HL-60/S4 treated with phorbol 12-myristate 13-acetate at 8.2 ng/mL for 4 days and 3 days (cell line): ENCODE results near the gene RNF217.

Experiments
- in situ Hi-C: fragments of 300-500 bp; cut with MboI; formaldehyde crosslinking; loops from 2 replicates; pipeline ENCODE4 v1.15.0; 2022; ENCODE audit warnings: low sequenced_read_pairs

RNF217 gene

DNA sequence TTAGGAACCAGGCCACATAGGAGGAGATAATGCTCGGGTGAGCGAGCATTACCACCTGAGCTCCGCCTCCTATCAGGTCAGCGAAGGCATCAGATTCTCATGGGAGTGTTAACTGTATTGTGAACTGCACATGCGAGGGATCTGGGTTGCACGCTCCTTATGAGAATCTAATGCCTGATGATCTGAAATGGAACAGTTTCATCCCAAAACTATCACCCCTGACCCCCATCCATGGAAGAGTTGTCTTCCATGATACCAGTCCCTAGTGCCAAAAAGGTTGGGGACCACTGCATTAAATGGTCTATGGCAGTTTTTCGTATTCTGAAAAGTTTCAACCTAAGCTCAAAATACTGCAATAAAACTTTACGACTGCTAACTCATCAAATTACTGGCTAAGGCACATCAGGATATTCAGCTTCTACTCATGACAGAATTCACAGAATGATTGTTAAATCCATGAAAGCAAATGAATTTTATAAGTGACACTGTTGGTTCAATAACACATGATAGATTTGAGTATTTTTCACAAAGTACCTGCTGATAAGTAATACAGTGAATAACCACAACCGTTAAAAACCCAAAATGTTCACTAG lies 25.9 kb downstream of the RNF217 start:
- in situ Hi-C loops: no loop called here

DNA sequence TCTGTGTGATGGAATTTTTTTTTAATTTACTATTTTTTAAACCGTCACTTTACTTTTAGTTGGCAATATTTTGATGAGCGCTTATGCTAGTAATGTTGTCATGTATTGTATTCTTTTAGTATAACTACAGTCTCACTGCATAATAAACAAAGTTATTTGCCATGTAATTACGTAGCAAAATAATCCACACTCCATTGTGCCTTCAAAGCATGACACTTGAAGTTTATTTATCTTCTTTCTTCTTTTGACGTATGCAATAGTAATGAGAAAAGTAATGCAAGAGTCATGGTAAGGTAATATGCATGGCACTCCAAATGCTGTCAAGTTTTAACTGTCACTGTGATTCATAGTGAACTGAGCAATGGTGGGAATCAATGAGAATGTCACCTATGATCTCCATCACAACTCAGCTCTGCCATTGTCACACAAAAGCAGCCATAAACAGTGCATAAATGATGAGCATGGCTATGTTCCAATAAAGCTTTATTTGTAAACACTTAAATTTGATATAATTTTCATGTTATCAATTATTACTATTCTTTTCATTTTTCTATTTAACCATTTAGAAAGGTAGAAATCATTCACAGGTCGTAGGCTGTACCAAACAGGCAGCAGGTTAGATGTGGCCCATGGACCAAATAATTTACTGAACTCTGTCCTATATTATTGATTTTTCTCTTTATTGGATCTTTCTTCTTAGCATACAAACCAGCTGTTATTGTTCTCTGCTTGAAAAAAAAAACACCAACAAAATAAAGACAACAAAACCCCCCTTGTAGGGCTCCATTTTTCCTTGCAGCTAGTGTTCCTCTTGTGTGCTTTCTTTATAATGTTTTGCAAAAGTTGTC lies 27.1 kb downstream of the RNF217 start:
- in situ Hi-C loops: no loop called here

DNA sequence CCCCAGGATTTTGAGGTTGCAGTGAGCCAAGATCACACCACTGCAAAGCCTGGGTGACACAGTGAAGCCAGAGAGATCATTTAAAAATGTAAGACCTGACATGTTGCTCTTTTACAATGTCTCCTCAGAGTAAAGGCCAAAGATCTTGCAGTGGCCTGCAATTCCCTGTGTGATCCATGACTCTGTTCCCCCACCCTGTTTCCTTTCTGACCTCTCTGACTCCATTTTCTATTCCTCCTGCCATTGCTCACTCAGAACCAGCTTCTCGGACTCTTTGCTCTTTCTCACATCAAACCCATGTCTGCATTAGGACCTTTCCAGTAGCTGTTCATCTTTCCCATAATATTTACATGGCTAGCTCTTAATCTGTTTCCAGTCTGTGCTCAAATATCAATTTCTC lies 28.8 kb downstream of the RNF217 start:
- in situ Hi-C loops: no loop called here

GRCh38 chr6:124991764-124992295 lies 29.6 kb downstream of the RNF217 start:
- in situ Hi-C loops: no loop called here

DNA sequence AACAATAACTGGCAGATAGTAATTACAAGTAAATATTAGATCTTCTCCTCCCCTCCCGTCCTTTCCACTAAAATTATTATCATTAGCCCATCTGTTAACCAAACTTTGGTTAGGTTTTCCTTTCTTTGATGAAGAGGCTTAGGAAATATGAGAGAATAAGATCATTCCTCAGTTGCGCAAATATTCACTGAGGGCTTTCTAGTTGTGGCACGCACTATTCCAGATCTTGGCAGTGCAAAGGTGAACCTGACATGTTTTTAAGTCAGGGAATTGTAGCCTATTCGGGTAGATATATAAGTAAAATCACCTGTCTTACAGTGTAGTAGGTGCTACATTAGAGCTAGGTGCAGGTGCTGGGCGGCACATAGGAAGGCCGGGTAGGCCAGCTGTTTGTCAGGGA lies 31.1 kb downstream of the RNF217 start:
- in situ Hi-C loops: no loop called here

GRCh38 chr6:124994648-124995047 lies 32.4 kb downstream of the RNF217 start:
- in situ Hi-C loops: no loop called here

GRCh38 chr6:124995131-124995530 lies 32.9 kb downstream of the RNF217 start:
- in situ Hi-C loops: no loop called here

- in situ Hi-C loops: no loop called here
These were observed 33.5 kb downstream of the RNF217 start for GRCh38 chr6:124995645-124996325.

- in situ Hi-C loops: no loop called here
These were observed 34.2 kb downstream of the RNF217 start for GRCh38 chr6:124996411-124996810.

GRCh38 chr6:124997196-124997875 lies 35.1 kb downstream of the RNF217 start:
- in situ Hi-C loops: no loop called here

- in situ Hi-C loops: no loop called here
These were observed 37.0 kb downstream of the RNF217 start for GRCh38 chr6:124999105-124999764.

DNA sequence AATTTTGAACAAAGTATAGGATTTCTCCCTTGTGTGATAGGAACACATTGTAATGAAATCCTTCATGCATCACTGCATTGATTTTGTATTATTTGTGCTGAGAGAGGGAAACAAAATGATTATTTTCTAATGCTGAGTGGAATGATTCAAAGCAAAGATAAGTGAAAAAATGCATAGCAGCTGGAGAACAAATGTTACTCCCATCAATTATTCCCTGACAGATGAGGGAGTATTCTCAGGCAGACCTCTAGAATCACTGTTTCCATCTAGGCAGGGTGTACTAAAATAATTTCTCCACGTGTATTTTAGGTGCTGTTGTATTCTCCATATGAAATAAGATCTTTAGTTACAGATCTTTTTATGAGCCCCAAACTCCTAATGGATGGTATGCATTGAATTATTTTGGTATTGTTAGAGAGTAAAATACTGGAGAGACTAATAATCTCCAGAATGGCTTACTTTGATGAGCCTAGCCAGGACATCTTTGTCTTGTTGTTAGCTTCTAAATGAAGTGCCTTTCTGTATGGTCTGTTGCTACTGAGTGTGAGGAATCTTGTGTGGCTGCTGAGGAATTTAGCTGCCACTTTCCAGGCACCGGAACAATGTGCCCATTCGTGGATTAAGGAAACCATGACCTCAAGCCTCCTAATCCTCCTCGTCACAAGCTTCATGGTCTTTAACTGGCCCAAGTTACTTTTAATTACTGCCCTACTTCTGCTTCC lies 39.6 kb downstream of the RNF217 start:
- in situ Hi-C loops: no loop called here

- in situ Hi-C loops: no loop called here
These were observed 40.1 kb downstream of the RNF217 start for GRCh38 chr6:125002406-125002741.

- in situ Hi-C loops: no loop called here
These were observed 40.8 kb downstream of the RNF217 start for GRCh38 chr6:125003070-125003469.

DNA sequence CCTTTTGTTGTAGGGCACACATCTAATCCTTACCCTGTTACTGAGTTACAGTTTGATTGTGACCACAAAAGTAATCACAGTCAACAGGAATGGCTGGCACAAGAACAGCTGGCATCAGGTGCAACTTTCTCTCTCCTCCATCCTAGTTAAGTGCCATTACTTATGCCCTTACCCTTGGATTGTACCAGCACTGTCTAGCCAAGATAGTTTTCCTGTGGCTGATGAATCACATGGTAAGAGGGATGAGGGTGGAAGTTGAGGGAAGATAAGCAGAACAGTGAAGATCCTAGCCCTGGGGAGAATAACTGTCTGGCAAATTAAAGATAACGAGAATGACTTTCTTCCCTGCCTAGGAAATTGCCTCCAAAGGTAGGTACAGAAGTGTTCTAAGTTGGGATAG lies 42.0 kb downstream of the RNF217 start:
- in situ Hi-C loops: no loop called here

- in situ Hi-C loops: no loop called here
These were observed 42.8 kb downstream of the RNF217 start for GRCh38 chr6:125004797-125005595.

GRCh38 chr6:125008261-125008703 lies 46.0 kb downstream of the RNF217 start:
- in situ Hi-C loops: no loop called here

DNA sequence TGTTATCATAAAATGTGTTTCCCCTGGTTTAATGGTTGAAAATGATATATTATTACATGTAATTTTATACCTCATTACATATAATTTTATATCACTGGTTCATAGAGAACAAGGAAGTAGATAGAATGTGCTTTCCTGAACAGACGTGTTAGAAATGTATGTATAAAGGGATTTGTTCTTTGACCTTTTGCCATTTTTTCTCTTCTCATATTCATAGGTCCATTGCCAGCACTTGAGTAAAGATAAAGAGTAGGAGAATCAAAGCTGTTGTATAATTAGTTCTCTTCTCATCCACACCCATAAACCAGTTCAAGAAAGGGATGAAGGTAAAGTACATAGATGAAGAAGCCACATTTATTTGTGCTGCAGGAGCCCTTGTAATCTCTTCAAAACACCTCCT lies 46.7 kb downstream of the RNF217 start:
- in situ Hi-C loops: no loop called here

GRCh38 chr6:125009578-125009977 lies 47.3 kb downstream of the RNF217 start:
- in situ Hi-C loops: no loop called here
